Psoas muscle (tissue), 8 donors: Measurements from ENCODE around the gene PMF1. TPM values are rescaled to one million over a fixed set of nuclear protein-coding genes. Genes with fewer than 3 reads are reported as not detected.

Source experiments
- ATAC-seq, 4 donors: fragments of 200-7000 bp; cut with Tn5 transposase; one replicate each; pipeline ENCODE4 v1.9.1; 2020; ENCODE audit warnings: moderate library complexity in 3 of 4, mild to moderate bottlenecking in 2 of 4
- DNase-seq, 2 donors: peaks; one replicate each; pipeline ENCODE4 v3.0.0-alpha.2; 2020
- H3K27ac ChIP-seq: fragments of 200-600 bp; one replicate; pipeline ENCODE4 v1.8.0; 2022
- H3K27me3 ChIP-seq, 3 donors: fragments of 200-600 bp in 1 of 3; one replicate each; pipeline versions ENCODE4 v1.6.1 to v1.8.0; 2013 to 2022; ENCODE audit warnings: low read length in 2 of 3, mild to moderate bottlenecking in 2 of 3, moderate library complexity in 1 of 3; ENCODE audit not compliant: insufficient read depth in 3 of 3
- H3K36me3 ChIP-seq, 2 donors: fragments of 200-600 bp in 1 of 2; one replicate each; pipeline versions ENCODE4 v1.6.1 to v1.8.0; 2013 to 2022; ENCODE audit warnings: low read depth in 1 of 2, mild to moderate bottlenecking in 1 of 2, moderate library complexity in 1 of 2; ENCODE audit not compliant: insufficient read depth in 1 of 2
- H3K4me1 ChIP-seq: fragments of 200-600 bp; one replicate; pipeline ENCODE4 v1.8.0; 2022
- H3K4me3 ChIP-seq: fragments of 200-600 bp; one replicate; pipeline ENCODE4 v1.8.0; 2022; ENCODE audit warnings: mild to moderate bottlenecking
- H3K9me3 ChIP-seq: fragments of 200-600 bp; one replicate; pipeline ENCODE4 v1.8.0; 2022
- CTCF ChIP-seq: fragments of 200-600 bp; IDR thresholded peaks from one replicate; pipeline ENCODE4 v1.8.0; 2022; ENCODE audit warnings: antibody characterized with exemption
- WGBS, 3 donors: extraction: QIAGEN DNeasy Blood & Tissue Kit; methylation state at CpG; one replicate each; pipeline versions ENCODE4 v1.1.6 to v1.1.7; 2013; 5-methylcytosine and 5-hydroxymethylcytosine counted together
- intact Hi-C, 2 donors: fragments of 100-400 bp; cut with DNase I; formaldehyde crosslinking; loops; one replicate each; pipeline versions ENCODE4 v1.11.0 to v1.14.2; 2022
- polyA plus RNA-seq, 3 donors: library from polyadenylated mRNA; stranded (reverse); fragments of 200-250 nt; gene quantifications; one replicate each; pipeline ENCODE4 v1.2.3, GENCODE V29; 2013
- total RNA-seq, 4 donors: library from RNA; stranded (reverse); fragmentation: NEBNext Ultra II Directional in 2 of 4; extraction: Animal tissue kit (Norgen Biotek cat#: 25700) in 2 of 4; gene quantifications; one replicate each; pipeline versions ENCODE4 v1.2.1 to v1.2.4, GENCODE V29; 2021 to 2023
- donor health status: healthy with polysubstance abuse.
- donor health status: DM: no; HTN: no; CAD: no; lungs with moderate emphysema.
- donor health status: Bipolar disorder and iron deficiency.
- donor health status: healthy.
- donor health status: DM: yes; HTN: yes; CAD: no.
- donor health status: DM: no; HTN: no; CAD: no.
- donor health status: DM: no; HTN: no; CAD: no.
- donor health status: DM: yes; HTN: yes; CAD: no.

Gene PMF1
- total and polyA plus RNA-seq, 7 donors, result 47.9 to 93.4 (median 72.1) TPM

GRCh38 chr1:156248323-156248683 is 35.5 kb downstream of the PMF1 start:
- TF ChIP-seq CTCF, result no peak
- no peak for DNase-seq
- no peak for ATAC-seq
- intact Hi-C loops, result no loop called here
- Histone ChIP-seq H3K9me3 (no peaks in the 10 kb centered on the region), H3K4me3 (no peak overlapping the region), H3K27ac (no peak overlapping the region), H3K4me1 (peaks cover 9% of the 10 kb centered on the region), H3K36me3 (peaks cover 0 to 46% of the 10 kb centered on the region in 2 donors), H3K27me3 (peaks cover 0 to 17% (median 10%) of the 10 kb centered on the region in 3 donors)
- 71 to 80% (median 79%) methylated on average over 2 to 4 of the region's 4 CpGs for WGBS, 3 donors

GRCh38 chr1:156249593-156249992 is 36.8 kb downstream of the PMF1 start:
- no peaks in the 10 kb centered on the region for H3K9me3 ChIP-seq
- peaks cover 0 to 17% (median 10%) of the 10 kb centered on the region in 3 donors for H3K27me3 ChIP-seq
- no peak for ATAC-seq
- H3K27ac ChIP-seq, result no peak overlapping the region
- TF ChIP-seq CTCF, result no peak
- H3K4me3 ChIP-seq, result no peak overlapping the region
- intact Hi-C loops, result no loop called here
- peaks cover 9% of the 10 kb centered on the region for H3K4me1 ChIP-seq
- DNase-seq, result peak in 1 of 2 donors; percentile 44
- WGBS, 3 donors, result 83 to 89% (median 87%) methylated on average over 5 of the region's 5 CpGs
- peaks cover 0 to 59% of the 10 kb centered on the region in 2 donors for H3K36me3 ChIP-seq

GRCh38 chr1:156251527-156251926 is 38.7 kb downstream of the PMF1 start:
- ATAC-seq, result no peak

GRCh38 chr1:156253634-156254033 is 40.8 kb downstream of the PMF1 start:
- Histone ChIP-seq H3K36me3 (peaks cover under 1 to 100% of the 10 kb centered on the region in 2 donors), H3K4me1 (no peaks in the 10 kb centered on the region), H3K27me3 (no peaks in the 10 kb centered on the region), H3K4me3 (no peak overlapping the region), H3K27ac (no peak overlapping the region), H3K9me3 (no peaks in the 10 kb centered on the region)
- WGBS, 3 donors, result 88 to 96% (median 93%) methylated on average over 3 of the region's 3 CpGs
- intact Hi-C loops, result no loop called here
- DNase-seq (peak in 1 of 2 donors; percentile 21), ATAC-seq (no peak)
- no peak for TF ChIP-seq CTCF

More at GRCh38 chr1:156251527-156251926, 38.7 kb downstream of the PMF1 start:
- H3K9me3 ChIP-seq, result no peaks in the 10 kb centered on the region
- DNase-seq, result peak in 1 of 2 donors; percentile 51
- WGBS, 3 donors, result 38 to 59% (median 54%) methylated on average over 3 of the region's 3 CpGs
- H3K27ac ChIP-seq, result no peak overlapping the region
- intact Hi-C loops, result no loop called here
- peaks cover 0 to 2% (median 0%) of the 10 kb centered on the region in 3 donors for H3K27me3 ChIP-seq
- peaks cover 0 to 79% of the 10 kb centered on the region in 2 donors for H3K36me3 ChIP-seq
- no peak overlapping the region for H3K4me3 ChIP-seq
- no peak for TF ChIP-seq CTCF
- H3K4me1 ChIP-seq, result no peaks in the 10 kb centered on the region

GRCh38 chr1:156257711-156258110 is 44.9 kb downstream of the PMF1 start:
- Histone ChIP-seq H3K4me3 (no peak overlapping the region), H3K9me3 (no peaks in the 10 kb centered on the region), H3K4me1 (no peaks in the 10 kb centered on the region), H3K27ac (no peak overlapping the region), H3K27me3 (no peaks in the 10 kb centered on the region), H3K36me3 (peaks cover 16 to 100% of the 10 kb centered on the region in 2 donors)
- no peak for TF ChIP-seq CTCF
- DNase-seq (no peak), ATAC-seq (no peak)
- intact Hi-C loops, result no loop called here
- 87 to 93% (median 87%) methylated on average over 2 of the region's 2 CpGs for WGBS, 3 donors
